ENCODE measurements around the gene TEX35.

- no peak for TF ChIP-seq CTCF (IDR thresholded peaks at IDR 0.05)
- TF ChIP-seq POLR2A (IDR thresholded peaks at IDR 0.05): no peak
These were observed 48.0 kb downstream of the TEX35 start for GRCh38 chr1:178560871-178561376.

Data from heart left ventricle (tissue), 13 donors.